NAMALWA (cell line): ENCODE data around the gene KCNIP1.

Source experiments
- DNase-seq: peaks from one replicate; pipeline ENCODE4 v3.0.0-alpha.2; 2015; ENCODE audit warnings: low spot score

KCNIP1 gene

DNA sequence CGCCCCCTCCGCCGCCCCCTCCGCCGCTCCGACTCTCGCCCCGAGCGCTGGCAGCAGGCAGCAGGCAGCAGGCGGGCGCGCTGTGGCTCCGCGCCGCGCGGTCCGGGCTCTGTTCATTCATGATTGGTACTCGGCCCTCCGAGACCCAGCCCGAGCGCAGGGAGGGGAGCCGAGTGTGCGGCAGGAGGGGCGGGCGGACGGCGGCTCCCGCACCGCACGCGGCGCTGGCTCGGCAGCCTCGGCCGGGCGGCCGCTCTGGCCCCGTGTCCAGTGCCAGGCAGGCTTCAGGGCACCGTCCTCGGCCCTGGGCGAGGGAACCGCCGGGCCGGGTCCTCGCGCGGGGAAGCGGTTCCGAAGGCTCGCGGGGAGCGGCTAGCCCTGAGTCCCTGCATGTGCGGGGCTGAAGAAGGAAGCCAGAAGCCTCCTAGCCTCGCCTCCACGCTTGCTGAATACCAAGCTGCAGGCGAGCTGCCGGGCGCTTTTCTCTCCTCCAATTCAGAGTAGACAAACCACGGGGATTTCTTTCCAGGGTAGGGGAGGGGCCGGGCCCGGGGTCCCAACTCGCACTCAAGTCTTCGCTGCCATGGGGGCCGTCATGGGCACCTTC, at the start of gene KCNIP1:
Gene KCNIP1 (plus strand): TSS at position 31 of the 607 bp plus-strand sequence.
- no peak for DNase-seq

DNA sequence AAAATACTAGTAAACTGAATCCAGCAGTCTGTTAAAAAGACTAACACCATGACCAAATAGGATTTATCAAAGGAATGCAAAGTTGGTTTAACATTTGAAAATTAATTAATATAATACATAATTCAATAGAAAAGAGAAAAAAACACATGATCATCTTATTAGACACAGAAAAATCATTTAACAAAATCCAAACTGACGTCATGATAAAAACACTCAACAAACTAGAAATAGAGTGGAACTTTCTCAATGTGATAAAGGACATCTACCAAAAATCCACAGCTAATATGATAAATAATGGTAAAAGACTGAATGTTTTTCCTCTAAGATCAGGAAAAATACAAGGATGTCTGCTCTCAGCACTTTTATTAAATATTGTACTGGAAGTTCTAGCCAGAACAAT, 40.4 kb upstream of the KCNIP1 start:
- no peak for DNase-seq

DNA sequence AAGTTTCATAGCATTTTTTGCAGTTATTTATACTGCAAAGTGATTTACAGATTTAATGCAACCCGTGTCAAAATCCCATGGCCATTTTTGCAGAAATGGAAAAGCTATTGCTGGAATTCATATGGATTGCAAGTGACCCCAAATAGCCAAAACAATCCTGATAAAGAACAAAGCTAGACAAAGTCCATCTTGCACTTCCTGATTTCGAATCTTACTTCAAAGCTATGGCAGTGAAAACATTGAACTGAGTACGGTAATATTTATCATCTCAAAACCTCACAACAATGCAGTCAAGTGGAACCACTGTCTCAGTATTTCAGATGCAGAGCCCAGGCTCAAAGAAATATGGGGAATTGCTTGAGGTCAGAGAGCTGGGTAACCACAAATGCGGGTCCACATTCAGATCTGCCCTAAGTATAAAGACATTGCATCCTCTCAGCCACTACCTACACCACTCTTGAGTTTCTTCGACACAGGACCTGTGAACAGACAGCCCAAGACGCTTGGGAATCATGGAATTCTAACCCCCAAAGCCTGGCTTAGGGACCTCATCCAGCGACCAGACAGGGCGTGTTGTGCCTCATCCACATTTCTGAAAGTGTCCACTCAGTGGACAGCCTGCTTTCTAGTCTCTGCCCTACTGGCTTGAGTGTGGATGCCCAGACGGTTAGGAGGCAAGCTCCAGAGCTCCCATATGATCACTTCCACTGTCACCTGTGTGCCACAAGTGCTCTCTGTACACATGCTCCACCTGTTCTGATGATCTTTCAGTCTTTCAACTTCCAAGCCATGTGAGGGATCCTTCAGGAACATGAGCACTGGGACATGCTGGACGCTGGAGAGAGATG, 39.3 kb upstream of the KCNIP1 start:
- DNase-seq = no peak

DNA sequence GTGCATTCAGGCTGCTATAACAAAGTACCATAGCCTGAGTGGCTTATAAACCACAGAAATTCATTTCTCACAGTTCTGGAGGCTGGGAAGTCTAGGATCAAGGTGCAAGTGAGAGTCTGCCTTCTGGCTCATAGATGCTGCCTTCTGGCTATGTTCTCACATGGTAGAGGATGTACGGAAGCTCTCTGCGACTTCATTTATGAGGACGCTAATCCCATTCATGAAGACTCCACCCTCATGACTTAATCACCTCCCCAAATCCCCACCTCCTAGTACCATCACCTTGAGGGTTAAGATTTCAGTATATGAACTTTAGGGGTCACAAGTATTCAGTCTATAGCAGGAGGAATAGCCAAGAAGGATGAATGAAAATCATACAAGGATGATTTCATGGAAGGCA, 37.3 kb upstream of the KCNIP1 start:
- no peak for DNase-seq

DNA sequence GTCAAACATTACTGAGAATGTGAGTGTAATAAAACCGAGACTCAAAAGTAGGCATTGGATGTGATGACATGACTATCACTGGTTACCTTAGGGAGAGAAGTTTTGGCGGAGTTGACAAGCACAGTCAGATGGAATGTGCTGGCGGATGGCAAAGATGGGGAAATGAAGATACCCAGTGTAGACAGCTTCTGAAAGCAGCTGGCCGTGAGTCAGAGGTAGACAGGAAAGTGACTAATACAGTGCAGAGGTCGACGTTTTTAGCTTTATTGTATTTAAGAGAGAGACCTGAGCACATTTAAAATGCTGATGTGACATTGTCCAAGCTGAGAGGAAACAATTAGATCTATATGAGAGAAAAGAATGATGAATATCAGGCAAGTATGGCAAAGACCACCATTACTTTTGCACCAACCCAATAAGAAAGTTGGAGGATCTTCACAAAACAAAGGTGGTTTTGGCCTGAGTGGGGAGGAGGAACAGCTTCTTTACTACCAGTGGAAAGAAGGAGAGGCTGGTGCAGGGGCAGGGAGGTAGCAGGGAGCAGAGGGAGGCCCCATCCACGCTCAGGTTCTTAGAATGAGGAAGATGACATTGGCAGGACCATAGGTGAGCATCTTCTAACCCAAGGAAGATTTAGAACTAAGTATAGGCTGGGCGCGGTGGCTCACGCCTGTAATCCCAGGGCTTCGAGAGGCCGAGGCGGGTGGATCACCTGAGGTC, 36.7 kb upstream of the KCNIP1 start:
- DNase-seq = no peak

DNA sequence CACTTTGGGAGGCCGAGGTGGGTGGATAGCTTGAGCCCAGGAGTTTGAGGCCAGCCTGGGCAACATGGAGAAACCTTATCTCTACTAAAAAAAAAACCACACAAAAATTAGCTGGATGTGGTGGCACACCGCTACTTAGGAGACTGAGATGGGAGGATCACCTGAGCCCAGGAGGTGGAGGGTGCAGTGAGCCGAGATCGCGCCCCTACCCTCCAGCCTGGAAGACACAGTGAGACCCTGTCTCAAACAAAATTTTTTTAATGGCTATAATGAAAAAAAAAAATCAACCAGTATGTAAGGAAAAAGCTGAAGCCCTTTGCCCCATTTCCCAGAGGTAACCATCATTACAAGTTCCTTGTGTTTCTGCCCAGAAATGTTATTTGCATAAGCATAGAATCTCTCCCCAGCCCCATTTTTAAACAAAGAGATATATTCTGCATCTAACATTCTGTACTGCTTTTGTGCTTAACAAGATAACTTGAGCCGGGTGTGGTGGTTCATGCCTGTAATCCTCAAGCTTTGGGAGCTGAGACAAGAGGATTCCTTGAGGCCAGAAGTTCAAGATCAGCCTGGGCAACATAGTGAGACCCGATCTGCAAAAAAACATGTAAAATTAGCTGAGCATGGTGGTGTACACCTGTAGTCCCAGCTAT, 35.1 kb upstream of the KCNIP1 start:
- no peak for DNase-seq

DNA sequence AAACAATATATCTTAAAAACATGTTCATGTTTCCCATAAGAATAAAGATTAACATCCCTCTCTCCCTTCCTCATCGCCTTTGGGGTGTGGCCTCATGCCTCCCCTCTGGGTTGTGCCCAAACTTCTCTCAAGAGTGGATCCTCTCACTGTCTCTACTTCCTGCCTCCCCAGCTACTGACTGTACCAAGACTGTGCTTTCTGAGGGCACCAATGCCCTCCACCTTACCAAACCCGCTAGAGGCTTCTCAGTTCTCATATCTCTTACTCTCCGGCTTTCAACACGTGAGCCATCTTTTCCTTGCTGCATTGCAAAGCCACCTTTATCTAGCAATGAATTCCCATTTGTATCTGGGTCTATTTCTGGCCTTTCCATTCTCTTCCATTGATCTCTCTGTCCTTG, 34.4 kb upstream of the KCNIP1 start:
- DNase-seq = no peak

DNA sequence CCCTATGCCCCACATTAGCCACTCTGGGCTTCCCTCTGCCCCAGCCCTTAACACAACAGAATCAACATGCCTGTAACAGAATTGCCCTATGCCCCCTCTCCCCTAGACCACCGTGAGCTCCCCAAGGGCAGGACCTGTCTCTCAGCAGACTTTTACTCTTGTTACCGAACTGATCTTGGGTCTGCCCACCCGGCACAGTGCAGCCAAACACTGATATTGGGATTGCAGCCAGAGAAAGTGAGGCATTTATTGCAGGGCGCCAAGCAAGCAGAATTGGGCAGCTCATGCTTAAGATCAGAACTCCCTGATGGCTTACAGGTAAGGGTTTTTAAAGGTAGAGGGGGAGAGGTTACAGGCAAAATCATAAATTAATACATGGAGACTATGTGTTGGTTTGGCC, 33.5 kb upstream of the KCNIP1 start:
- DNase-seq = no peak

DNA sequence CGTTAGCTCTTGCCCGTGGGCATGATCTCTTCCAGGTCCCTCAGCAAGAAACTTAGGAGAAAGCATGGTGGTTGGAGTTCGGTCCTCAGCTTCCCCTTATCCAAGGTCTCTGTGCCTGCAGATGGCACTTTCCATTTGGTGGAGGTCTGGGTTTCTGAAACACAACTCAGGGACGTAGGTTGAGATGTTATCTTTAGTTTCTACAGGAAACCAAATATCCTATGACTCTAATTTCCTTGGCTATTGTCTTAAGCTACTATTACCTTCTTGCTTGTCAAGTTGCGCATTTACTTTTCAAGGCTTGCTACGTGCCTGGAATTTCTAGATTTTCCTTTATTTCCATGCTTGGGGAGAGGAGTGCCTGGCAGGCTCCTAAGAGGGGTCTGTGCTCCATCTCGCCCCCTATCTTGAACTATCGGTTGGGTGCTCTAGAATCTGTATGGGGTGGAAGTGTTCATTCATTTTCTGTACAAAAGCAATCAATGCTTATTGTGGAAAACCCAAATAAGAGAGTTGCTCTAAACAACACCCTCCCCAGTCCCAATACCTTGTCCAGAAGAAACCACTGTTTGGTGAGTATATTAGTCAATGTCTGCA, 32.9 kb upstream of the KCNIP1 start:
- no peak for DNase-seq

DNA sequence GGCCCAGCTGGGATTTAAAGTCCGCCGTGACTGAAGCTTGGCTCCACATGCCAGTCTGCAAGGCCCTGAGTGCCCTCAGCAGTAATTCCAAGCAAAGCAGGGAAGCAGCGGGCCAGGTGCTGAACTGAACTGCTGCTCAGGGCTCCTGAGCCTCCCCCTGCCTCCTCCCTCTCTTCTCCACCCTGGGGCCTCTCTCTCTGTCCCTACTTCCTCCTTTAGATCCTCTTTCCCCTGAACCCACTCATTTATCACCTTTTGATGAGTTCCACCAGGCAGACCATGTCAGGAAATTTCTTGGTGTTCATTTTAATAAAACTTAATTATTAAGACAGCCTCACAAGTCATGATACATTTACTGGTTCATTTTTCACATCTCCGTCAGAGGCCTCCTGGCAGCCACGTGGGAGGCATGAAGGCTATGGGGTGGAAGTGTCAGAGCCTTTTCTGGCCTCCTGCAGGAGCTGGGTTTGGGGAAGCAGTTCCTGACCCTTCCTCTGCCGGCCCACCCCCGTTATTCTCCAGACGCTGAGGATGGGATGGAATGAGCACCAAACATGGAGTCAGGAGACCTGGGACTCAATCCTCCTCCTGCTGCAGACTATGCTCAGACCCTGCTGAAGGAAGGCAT, 32.2 kb upstream of the KCNIP1 start:
- DNase-seq = no peak

DNA sequence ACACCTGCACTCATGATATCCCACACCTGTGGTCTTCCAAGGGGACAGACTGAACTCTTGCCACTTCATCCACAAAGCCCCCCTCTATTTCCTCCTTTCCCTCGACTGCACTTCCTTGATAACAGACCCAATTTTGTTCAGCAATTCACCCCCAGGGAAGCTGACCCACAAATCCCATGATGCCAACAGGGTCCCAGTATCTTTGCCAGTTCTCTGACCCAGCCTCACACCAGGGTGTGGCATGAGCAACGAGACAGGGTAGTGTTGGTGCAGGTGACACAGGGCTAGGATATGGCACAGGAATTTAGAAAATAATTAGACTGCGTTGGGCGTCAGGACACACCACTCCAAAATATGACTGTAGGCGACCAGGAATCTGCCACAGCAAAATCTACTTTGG, 30.2 kb upstream of the KCNIP1 start:
- no peak for DNase-seq

DNA sequence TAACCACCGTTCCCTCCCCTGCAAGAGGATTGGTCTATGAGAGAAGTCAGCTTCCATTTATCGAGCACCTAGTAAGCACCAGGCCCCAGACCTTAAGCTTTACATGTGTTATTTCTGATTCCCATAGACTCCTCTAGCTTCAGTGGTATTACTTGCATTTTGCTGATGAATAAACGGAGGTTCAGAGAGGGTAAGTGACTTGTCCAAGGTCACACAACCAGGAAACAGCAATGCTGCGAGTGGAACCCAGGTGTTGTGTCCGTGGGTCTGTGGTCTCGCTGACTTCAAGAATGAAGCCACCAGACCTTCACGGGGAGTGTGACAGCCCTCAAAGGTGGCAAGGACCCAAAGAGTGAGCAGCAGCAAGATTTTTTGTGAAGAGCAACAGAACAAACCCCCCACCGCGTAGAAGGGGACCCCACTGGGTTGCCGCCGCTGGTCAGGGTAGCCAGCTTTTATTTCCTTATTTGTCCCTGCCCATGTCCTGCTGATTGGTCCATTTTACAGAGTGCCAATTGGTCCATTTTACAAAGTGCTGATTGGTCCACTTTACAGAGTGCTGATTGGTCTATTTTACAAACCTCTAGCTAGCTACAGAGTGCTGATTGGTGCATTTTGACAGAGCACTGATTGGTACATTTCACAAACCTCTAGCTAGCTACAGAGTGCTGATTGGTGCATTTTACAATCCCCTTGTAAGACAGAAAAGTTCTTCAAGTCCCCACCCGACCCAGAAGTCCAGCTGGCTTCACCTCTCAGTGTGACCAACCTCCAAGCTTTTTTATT, 29.1 kb upstream of the KCNIP1 start:
- DNase-seq = peak; percentile 7

DNA sequence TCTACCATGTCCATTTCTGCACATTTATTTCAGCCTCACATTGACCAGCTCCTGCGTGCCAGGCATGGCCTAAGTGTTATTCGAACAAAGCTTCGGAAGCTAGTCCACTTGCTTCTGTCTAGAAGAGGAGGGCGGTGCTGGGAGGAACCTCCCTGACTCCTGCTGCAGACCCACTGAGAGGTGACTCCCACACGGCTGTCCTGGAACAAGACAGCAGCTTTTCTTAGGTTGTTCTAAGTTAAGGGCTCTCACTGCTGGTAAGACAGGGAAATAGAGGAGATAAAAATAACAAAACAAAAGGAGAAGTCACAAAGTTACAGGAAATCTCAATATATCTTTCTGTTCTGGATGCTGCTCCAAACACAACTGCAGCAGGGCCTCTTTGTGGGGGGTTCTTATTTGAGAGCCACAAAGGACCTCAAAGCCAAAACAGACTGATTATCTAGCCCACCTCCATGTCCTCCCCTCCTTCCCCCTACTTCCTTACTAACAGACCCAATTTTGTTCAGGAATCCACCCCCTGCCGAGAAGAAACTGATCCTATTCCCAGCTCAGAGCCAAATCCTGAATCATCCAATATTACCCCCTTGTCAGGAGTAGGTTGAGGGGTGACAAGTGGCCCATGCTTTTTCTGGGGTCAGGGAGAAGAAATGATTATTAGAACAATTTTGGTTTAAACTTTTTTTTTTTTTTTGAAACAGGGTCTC, 28.4 kb upstream of the KCNIP1 start:
- no peak for DNase-seq

DNA sequence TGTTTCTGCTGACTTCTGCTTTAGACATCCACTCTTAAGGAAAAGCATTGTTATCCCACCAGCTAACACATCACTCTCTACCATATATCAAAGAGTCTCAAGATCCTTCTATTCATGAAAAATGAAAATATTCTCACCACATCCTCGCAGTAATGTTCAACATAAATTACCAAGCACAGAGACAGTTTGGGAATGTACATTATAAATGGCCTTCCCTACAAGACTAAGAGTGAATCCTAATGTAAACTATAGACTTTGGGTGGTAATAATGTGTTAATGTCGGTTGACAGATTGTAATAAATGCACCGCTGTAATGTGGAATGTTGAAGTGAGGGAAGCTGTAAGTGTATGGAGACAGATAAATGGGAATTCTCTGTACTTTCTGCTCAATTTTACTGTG, 27.1 kb upstream of the KCNIP1 start:
- DNase-seq = no peak

DNA sequence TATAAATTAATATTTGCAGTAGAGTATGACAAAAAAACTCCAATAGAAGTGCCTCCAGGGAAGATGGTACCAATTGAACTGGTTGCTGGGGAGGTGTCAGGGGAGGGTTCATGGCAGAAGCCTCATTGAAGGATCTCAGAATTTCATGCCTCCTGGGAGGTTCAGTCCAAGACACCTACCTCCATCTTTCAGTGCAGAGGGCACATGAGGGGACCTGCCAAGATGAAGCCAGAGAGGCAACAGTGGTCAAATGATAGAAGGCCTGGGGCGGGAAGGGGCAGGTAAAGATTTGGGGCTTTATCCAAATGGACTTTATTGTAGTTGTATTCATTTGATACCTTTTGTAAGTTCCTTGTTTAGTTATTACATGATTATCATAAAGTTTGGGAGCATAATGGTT, 25.9 kb upstream of the KCNIP1 start:
- no peak for DNase-seq

DNA sequence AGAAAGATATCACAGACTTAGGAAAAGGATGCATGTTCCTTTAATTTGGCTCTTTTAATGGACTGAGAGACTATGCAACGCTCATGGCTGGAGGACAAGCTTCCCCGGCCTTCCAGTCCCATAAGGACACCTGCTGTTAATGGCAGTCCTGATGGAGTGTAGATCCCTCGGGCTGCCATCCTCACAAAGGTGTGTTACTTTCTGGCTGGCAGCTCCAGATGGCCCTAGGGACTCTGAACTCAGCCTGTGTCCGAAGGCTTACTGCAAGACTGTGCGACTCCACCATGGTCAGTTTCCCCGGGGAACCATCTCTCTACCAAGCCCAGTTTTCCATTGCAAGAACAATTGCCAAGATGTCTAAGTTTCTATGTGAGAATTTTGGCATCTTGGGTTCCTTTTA, 25.5 kb upstream of the KCNIP1 start:
- DNase-seq = no peak

DNA sequence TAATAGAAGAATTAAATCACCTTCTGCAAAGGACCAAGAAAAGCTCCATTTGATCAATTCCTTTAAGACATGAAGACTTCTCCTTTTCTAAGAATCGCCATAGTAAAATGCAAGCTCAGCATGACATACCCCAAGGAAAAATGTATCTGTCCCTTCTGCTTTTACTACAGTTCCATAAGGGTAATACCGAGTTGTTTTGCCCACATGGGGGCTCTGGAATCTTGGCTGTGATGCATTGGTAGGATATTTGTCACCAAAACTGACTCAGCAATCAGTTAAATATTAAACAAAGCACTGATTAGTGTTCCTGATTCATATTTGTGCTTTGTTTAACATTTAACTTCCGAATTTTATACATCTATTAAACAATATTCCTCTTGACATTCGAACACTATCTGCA, 24.3 kb upstream of the KCNIP1 start:
- DNase-seq = no peak

DNA sequence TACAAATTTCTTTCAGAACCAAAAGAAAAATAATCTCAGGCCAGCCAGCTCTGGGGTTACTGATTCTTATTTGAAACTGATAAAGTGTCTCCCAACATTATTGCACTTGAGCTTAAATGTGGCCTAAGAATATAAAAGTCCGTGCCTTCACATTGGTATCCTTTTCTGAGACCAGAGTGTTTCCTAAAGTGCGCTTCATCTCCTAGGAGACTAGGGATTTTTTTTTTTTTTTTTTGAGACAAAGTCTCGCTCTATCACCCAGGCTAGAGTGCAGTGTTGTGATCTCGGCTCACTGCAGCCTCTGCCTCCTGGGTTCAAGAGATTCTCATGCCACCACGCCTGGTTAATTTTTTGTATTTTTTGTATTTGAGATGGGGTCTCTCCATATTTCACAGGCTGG, 23.6 kb upstream of the KCNIP1 start:
- DNase-seq = no peak

DNA sequence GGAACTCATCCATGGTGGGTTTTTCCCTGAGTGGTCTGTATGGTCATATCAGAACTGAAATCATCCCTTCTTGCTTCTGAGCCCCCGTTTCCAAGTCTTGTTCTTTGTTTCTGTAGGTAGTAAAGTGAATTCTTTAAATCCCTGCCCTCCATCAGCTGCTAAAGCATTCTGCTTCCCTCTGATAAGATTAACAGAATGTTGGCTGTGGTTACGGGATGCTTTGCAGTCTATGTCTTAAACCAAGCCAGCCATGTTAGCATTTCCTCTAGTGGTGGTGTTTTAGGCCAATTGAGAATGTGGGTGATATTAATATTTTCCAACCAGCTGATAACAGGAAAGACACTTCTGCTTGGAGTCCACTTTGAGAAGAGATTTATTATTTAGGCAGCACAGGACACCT, 22.0 kb upstream of the KCNIP1 start:
- DNase-seq = no peak

DNA sequence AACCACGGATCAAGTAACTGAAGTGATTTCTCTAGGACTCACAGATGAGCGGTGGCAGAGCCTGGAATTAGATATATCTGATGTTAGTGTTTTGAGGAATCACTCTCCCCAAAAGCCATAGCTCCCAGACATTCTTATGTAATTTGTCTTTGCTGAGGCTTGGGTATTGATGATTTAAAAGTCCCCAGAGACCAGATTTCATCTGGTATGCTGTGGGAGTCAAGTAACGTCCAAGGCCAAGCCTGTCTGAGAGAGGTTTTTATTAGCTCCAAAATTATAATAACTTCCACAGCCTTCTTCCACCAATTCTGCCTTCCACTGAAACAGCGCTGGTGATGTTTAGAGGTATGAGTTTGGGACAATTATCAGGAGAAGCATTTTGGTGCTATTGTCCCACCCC, 21.3 kb upstream of the KCNIP1 start:
- no peak for DNase-seq
